G401.6 (cell line): ENCODE data around the gene ENAM.

ENCODE experiments used
- FAIRE-seq: peaks from 2 replicates; lab custom pipeline; 2012; peaks lifted over from hg19 to GRCh38; lab: Jason Lieb, UNC

The ENAM gene, protein sequence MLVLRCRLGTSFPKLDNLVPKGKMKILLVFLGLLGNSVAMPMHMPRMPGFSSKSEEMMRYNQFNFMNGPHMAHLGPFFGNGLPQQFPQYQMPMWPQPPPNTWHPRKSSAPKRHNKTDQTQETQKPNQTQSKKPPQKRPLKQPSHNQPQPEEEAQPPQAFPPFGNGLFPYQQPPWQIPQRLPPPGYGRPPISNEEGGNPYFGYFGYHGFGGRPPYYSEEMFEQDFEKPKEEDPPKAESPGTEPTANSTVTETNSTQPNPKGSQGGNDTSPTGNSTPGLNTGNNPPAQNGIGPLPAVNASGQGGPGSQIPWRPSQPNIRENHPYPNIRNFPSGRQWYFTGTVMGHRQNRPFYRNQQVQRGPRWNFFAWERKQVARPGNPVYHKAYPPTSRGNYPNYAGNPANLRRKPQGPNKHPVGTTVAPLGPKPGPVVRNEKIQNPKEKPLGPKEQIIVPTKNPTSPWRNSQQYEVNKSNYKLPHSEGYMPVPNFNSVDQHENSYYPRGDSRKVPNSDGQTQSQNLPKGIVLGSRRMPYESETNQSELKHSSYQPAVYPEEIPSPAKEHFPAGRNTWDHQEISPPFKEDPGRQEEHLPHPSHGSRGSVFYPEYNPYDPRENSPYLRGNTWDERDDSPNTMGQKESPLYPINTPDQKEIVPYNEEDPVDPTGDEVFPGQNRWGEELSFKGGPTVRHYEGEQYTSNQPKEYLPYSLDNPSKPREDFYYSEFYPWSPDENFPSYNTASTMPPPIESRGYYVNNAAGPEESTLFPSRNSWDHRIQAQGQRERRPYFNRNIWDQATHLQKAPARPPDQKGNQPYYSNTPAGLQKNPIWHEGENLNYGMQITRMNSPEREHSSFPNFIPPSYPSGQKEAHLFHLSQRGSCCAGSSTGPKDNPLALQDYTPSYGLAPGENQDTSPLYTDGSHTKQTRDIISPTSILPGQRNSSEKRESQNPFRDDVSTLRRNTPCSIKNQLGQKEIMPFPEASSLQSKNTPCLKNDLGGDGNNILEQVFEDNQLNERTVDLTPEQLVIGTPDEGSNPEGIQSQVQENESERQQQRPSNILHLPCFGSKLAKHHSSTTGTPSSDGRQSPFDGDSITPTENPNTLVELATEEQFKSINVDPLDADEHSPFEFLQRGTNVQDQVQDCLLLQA

DNA sequence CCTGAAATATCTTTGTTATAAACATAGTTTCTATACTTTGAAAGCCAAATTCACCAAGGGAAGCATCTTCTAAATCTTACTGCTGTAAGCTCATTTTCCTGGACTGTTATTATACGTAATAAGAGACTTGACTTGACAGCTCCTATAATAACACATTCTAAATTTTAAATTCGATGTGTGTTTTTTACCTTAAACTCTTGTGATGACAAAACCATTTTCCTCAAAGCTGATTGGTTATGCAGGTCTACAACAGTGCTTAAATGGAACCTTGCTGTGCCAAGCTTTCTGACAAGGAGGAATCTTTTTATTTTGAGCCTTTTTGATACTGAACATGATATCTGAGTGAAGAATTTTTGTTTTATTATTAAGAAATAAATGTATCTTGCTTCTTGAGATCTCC, at the start of gene ENAM:
TSS of gene ENAM (plus strand) at position 301 of the 400 bp plus-strand sequence. CDS start 757 bp downstream, outside the sequence.
- no peak for FAIRE-seq

- FAIRE-seq = no peak
Observed at GRCh38 chr4:70581980-70582379, 46.6 kb upstream of the ENAM start.

DNA sequence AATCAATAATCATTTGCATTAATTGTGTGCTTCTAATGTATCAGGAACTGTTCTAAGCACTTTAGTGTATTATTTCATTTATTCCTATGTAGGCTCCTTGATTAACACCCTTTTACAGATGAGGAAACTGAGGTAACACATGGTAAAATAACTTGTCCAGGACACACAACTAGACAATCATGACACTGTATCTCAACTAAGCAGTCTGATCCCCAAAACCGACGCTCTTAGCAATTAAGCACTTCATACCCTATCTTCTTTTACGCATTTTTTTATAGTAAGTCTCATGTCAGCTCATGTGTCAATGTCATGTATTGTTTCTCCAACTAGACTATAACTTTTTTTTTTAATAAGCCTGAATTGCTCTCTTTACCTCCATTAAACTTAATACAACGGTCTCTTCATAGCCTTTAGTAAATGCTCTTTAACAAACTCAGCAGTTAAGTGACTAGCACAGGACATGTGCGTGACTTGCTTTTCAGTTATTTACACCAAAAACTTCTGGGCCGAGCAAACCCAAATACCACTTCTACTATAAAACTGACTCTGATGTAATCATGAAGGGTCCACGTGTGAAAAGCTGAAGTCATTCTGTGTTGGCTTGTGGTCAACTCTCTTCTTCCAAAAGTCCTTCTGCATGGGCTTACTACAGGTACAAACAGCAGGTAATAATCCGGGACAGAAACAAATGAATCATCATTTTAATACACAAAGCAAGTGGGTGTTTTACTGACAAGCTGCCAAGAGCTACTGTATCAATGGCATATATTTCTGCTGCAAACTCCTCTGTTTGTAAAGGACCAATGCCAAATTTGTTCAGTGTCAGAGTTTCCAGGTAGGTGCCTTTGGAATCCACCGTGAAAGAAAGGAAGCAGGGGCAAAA, 44.4 kb upstream of the ENAM start:
- FAIRE-seq = no peak

DNA sequence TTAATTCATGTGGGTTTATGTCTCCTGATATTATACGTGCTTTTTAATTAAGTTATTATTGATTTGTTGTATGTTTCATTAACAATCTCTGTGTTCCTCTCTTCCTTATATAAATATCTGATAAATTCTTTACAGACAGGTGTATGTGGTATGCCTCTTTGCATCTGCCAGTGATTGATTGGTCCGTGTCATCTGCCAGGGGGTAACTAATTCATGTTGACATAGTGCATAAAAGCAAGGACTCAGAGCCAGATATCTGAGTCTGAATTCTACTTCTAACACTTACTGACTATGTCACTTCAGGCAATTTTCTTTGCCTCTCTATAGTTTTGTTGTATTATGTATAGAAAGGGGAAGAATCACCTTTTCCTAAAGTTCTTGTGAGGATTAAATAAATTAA, 41.7 kb upstream of the ENAM start:
- no peak for FAIRE-seq

DNA sequence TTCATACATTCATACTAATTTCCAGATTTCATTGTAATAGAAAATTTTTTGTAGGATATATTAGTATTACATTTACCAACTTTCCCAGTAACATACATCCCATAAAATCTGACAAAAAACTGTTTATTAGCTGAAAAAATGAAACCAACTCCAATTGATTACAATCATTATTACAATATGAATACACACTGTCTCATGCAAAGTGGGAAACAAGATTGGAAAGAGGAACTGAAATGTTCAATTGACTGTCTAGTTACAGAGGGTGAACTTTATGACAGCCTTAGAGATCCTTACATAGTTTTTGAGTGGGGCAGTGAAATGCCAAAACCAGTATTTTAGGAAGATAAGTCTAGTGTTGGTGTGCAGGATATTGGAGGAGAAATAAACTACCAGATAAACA, 38.8 kb upstream of the ENAM start:
- FAIRE-seq = no peak

DNA sequence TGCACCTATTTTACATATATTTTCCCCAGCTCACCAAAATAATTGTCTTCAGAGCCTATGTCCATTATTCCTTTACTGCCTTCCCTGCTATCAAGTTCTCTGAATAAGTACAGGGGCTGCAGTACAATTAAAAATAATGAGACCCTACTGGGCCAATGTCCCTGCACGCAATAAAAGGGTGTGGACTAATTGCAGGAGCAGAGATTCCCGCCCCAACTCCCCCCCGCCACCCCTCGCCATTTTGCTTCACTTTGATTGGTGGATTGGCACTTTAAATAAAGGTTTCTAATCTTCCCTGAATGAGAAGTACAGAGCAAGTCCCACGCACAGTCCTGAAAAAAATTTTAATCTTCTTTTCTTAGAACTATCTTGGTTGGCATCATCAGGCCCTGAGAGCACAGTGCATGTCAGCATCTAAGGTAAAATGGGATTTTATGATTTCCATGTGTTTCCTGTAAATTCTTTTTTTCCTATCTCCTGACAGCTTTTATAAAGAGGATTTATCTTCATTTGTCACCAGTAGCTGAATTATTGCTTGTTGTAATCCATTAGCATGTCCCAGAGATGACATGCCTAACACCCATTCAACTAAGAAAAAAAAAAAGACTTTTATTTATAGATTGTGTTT, 36.5 kb upstream of the ENAM start, which contains the start of gene AMBN:
TSS of gene AMBN (plus strand) at position 302 of the 628 bp plus-strand sequence. CDS start at position 405, 103 bp downstream.
- no peak for FAIRE-seq

- no peak for FAIRE-seq
Observed at GRCh38 chr4:70594196-70594595, 34.3 kb upstream of the ENAM start.

DNA sequence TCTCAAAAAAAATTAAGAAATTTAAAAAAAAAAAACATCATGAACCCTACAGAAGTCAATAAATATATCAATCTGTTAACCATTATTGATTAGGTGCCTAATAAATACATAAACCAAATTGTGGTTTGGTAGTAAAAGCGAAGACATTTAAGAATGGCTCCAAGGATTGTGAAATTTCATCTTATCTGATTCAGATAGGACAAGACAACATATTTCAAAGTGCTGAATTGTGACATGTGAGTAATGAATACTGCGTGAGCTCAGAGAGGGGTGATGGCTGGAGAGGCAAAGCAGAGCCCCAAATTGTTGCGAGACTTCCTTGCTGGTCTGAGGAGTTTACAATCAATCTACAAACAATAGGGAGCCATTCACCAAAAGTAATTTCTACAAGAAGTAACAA, 28.2 kb upstream of the ENAM start:
- FAIRE-seq = no peak

GRCh38 chr4:70600977-70601376, 27.6 kb upstream of the ENAM start:
- FAIRE-seq = no peak

DNA sequence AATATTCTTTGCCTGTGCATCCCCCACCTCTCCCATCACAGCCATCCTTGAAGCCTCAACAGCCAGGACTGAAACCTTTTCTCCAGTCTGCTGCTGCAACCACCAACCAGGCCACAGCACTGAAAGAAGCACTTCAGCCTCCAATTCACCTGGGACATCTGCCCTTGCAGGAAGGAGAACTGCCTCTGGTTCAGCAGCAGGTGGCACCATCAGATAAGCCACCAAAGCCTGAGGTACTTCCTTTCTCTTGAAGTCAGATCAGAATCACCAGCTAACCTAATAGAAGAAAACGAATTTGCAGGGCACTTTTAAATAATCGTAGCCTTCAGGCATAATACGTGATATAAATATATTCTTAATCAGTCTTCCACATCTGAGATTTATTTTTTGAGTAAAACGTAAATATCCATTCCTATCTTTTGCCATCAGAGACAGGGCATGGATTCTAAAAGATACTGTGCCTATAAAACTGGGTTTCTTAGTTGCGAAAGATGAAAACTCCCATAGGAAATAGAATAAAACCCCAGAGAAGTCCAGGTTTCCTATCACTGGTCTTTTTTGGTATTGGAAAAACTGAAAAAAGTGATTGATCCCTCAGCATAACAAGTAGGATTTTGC, 27.0 kb upstream of the ENAM start:
- FAIRE-seq = peak; percentile 76

DNA sequence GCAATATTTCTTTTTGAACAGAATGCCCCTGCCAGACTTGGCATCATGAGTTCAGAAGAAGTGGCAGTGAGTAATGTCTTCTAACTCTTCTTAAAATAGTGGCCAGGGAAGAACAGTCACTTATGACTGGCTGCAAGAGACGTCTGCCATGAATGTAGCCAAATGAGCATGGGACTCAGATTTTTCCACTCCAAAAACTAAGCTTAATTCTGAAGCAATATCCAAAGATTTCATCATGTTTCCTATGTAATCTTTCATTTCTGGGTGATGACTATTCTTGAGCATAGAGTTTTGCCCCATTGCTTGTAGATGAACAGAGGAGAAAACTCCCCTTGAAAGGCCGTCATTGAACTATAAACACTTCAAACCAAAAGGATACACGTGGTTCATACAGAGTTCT, 24.7 kb upstream of the ENAM start:
- no peak for FAIRE-seq

DNA sequence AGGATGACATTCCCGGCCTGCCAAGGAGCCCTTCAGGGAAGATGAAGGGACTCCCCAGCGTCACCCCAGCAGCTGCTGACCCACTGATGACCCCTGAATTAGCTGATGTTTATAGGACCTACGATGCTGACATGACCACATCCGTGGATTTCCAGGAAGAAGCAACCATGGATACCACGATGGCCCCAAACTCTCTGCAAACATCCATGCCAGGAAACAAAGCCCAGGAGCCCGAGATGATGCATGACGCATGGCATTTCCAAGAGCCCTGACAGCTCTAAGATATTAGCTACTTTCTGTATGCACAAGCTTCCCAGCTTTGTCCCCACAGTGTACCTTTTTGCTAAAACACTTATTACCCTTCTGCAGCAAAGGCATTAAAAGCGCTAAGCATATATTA, 22.1 kb upstream of the ENAM start:
- no peak for FAIRE-seq

DNA sequence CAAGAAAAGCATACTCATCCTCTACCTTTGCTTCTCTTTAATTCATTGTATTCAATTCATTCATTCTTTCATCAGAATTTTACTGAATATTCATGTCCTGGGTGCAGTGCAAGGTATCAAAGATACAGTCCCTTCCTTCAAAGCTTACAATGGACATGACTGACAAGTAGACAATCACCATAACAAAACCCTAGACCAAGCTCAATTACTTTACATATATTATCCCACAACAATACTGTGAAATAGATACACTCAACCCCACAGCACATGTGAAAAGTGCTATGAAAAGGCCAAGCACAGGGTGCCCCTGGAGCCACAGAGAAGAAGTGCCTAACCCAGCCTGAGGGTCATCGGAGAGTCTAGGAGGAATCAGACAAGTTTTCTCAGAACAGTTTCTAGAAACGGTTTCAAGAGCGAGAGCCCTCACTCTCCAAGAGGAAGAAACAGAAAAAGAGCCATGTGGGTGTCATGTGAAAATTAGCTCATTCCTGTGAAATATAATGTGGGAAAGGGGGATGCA, 21.1 kb upstream of the ENAM start:
- no peak for FAIRE-seq

GRCh38 chr4:70608324-70608723, 20.2 kb upstream of the ENAM start:
- FAIRE-seq = no peak

DNA sequence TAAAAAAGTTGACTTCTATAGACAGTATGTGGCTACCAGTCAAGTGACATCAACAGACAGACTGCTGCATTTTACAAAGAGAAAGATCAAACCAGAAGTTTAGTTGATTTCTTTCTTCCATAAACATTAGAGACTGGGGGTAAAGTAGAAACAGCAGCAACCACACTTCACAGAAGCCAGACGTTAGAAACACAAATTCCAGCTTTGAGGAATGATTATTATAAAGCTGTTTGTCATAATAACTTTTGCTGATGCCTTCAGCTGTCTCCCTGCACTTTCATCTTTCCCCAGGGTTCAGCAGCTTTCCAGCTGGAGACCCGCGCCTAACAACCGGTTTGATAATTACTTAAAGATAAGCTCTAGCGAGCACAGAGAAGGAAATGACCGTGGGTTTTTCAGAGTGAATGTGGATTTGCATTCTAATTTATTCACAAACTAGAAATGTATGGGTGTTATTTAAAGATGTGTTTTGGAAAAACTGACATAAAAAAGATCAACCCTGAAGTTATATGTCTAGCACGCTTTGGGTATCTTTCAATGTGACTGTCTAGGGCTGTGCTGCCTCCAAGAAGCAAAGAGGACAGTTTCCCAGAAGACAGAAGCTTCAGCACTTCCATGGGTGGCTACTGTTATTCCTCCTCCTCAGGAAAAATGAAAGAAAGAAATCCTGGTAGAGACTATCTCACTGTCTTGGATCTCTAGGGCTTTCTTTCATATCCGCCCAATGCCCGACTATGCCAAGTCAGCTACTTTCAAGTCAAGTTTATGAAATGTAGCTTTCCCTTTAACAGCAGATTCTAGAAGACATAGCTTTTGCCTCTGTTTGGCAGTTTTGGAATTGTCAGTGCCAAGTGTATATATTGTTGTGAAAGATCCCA, 15.0 kb upstream of the ENAM start:
- no peak for FAIRE-seq

DNA sequence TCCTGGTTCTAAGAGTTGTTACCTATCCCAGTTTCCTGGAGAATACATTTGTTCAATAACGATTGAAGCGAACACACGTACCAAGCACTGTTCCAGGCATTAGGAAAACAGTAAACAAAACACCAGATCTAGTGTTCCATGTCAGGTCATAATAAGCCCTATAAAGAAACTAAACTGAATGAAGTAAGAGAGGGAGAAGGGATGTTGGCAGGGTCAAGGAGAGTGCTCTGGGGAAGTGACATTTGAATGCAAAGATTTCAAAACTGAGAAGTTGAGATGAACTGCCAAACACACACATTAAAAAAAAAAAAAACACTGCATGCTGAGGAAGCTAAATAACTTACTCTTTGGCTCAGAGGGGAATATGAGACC, 14.4 kb upstream of the ENAM start:
- no peak for FAIRE-seq

- no peak for FAIRE-seq
Observed at GRCh38 chr4:70619288-70619687, 9.3 kb upstream of the ENAM start.

DNA sequence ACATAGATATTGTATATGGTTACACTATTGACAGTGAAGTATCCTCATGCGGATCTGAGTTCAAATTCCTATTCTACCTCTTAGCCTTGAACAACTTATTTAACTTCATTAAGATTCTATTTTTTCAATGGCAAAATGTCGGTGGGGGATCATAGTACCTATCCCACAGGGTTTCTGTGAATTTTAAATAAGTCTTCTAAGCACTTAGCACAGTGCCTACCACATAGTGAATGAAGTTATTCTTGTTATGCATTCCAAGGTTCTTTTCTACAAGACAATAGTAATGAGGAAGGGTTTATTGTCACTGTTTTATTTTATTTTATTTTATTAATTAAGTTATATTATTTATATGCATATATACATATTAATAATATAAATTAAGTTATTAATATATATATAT, 8.8 kb upstream of the ENAM start:
- FAIRE-seq = no peak

DNA sequence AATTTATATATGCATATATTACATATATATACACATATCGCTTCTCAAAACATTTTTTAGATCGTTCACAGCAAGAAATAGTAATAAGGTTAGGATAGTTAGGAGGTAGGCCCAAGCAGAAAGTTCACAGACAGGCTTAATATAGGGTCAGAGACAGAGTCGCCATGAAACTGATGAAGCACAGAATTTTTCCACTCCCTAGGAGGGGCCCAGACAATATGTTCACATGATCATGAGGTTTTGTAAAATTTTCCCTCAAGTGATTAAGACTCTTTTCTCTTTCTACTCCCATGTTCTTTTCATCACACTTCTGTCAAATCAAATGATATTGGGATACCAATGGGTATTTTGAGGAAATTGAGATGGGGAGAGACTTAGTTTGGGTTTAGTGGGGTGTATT, 5.2 kb upstream of the ENAM start:
- no peak for FAIRE-seq
